Tibial nerve (tissue), 4 donors: Measurements from ENCODE around the gene CAVIN1. TPM values are rescaled to one million over a fixed set of nuclear protein-coding genes. Genes with fewer than 3 reads are reported as not detected.
"Not testable (repeated sequence)": the region's sequence is repeated elsewhere in the genome, so short reads cannot be mapped to it uniquely, and the experiment has no call there.

Experiments used
- DNase-seq, 2 donors: peaks; one replicate each; pipeline ENCODE4 v3.0.0-alpha.2; 2019; ENCODE audit warnings: low spot score in 2 of 2
- H3K27ac ChIP-seq, 4 donors: fragments of 200-600 bp; sonication (generic) in 3 of 4; one replicate each; pipeline ENCODE4 v1.5.1; 2017 to 2019; ENCODE audit warnings: mild to moderate bottlenecking in 1 of 4
- H3K27me3 ChIP-seq, 2 donors: fragments of 200-600 bp; sonication (generic) in 1 of 2; one replicate each; pipeline versions ENCODE4 v1.5.1 to v1.6.0; 2017 to 2019
- H3K36me3 ChIP-seq, 3 donors: fragments of 200-600 bp; sonication (generic); one replicate each; pipeline ENCODE4 v1.5.1; 2018 to 2019
- H3K4me1 ChIP-seq, 4 donors: fragments of 200-600 bp; sonication (generic) in 3 of 4; one replicate each; pipeline ENCODE4 v1.5.1; 2017 to 2019
- H3K4me3 ChIP-seq, 4 donors: fragments of 200-600 bp; sonication (generic) in 3 of 4; one replicate each; pipeline ENCODE4 v1.5.1; 2017 to 2019; ENCODE audit warnings: mild to moderate bottlenecking in 1 of 4, moderate library complexity in 1 of 4
- H3K9me3 ChIP-seq, 4 donors: fragments of 200-600 bp; sonication (generic) in 3 of 4; one replicate each; pipeline ENCODE4 v1.5.1; 2017 to 2019
- EP300 ChIP-seq, 2 donors: sonication (generic); formaldehyde crosslinking; IDR thresholded peaks; one replicate each; pipeline ENCODE4 v1.6.1; 2017; ENCODE audit warnings: antibody characterized with exemption in 2 of 2, mild to moderate bottlenecking in 1 of 2
- POLR2A ChIP-seq, 2 donors: fragments of 450-650 bp; IDR thresholded peaks; one replicate each; pipeline ENCODE4 v1.6.1; 2017; ENCODE audit warnings: antibody characterized with exemption in 2 of 2, mild to moderate bottlenecking in 2 of 2, moderate library complexity in 2 of 2
- WGBS, 2 donors: methylation state at CpG; one replicate each; pipeline ENCODE4 v1.1.5; 2018; 5-methylcytosine and 5-hydroxymethylcytosine counted together
- total RNA-seq, 4 donors: library from RNA; depleted of rRNA; stranded (reverse); fragments of >200 nt; gene quantifications; one replicate each; pipeline ENCODE4 v1.1.0, GENCODE V29; 2016
- TF ChIP-seq, protein P1 (sequence below), 5 experiments: fragments of 200-600 bp in 3 of 5; fragments of 450-650 bp in 2 of 5; sonication (generic) in 3 of 5; IDR thresholded peaks; one replicate each; pipeline ENCODE4 v1.5.1; 2016 to 2019; ENCODE audit warnings: antibody characterized with exemption in 5 of 5, mild to moderate bottlenecking in 3 of 5, moderate library complexity in 2 of 5

Gene CAVIN1
- total RNA-seq, 4 donors from 2014 or later, result 441 to 784 (median 706) TPM

DNA sequence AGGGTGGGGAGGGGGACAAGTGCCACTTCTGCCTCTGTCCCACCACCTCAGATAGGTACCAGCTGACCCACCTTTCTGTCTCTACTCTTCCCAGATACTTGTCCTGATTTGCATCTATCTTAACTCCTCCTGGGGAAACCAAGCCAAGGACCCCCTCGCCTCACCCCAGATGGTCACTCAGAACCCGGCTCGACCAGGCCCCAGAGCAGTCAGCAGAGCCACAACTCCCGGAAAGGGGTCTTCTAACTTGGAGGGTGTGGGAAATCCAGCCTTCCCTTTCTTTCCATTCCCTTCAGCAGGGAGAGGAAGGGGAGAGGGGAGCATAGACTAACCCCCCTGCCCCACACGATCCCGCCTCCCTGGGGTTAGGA, 1.9 kb downstream of the CAVIN1 start:
- Histone ChIP-seq H3K9me3 (no peaks in the 10 kb centered on the region), H3K27me3 (no peaks in the 10 kb centered on the region), H3K27ac (peak overlapping the region; percentile 85 to 99 (median 92)), H3K4me3 (peak overlapping the region; percentile 60 to 98 (median 84)), H3K4me1 (peaks cover 0 to 75% (median 28%) of the 10 kb centered on the region in 4 donors), H3K36me3 (no peaks in the 10 kb centered on the region)
- TF ChIP-seq EP300 (IDR thresholded peaks at IDR 0.05), result no peak
- no peak for TF ChIP-seq POLR2A (IDR thresholded peaks at IDR 0.05)
- TF ChIP-seq, protein P1, sequence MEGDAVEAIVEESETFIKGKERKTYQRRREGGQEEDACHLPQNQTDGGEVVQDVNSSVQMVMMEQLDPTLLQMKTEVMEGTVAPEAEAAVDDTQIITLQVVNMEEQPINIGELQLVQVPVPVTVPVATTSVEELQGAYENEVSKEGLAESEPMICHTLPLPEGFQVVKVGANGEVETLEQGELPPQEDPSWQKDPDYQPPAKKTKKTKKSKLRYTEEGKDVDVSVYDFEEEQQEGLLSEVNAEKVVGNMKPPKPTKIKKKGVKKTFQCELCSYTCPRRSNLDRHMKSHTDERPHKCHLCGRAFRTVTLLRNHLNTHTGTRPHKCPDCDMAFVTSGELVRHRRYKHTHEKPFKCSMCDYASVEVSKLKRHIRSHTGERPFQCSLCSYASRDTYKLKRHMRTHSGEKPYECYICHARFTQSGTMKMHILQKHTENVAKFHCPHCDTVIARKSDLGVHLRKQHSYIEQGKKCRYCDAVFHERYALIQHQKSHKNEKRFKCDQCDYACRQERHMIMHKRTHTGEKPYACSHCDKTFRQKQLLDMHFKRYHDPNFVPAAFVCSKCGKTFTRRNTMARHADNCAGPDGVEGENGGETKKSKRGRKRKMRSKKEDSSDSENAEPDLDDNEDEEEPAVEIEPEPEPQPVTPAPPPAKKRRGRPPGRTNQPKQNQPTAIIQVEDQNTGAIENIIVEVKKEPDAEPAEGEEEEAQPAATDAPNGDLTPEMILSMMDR (IDR thresholded peaks at IDR 0.05), result no peak
- 10% methylated on average over 5 to 6 of the region's 6 CpGs for WGBS, 2 donors
- no peak for DNase-seq

DNA sequence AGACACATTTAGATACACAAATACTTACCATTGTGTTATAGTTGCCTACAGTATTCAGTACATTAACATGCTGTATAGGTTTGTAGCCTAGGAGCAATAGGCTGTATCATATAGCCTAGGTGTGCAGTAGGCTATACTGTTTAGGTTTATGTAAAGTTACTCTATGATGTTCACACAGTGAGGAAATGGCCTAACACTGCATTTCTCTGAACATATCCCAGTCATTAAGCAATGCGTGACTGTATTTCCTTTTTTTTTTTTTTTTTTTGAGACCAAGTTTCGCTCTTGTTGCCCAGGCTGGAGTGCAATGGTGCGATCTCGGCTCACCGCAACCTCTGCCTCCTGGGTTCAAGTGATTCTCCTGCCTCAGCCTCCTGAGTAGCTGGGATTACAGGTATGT, 5.1 kb downstream of the CAVIN1 start:
- Histone ChIP-seq H3K4me1 (peaks cover 0 to 84% (median 42%) of the 10 kb centered on the region in 4 donors), H3K27ac (peak overlapping the region in 2 of 4 donors; percentile 59 to 98)
- H3K9me3 ChIP-seq, DNase-seq, H3K27me3 ChIP-seq, H3K4me3 ChIP-seq, H3K36me3 ChIP-seq: not testable (repeated sequence)
- WGBS, 2 donors, result 67 to 68% methylated on average over 5 of the region's 5 CpGs

DNA sequence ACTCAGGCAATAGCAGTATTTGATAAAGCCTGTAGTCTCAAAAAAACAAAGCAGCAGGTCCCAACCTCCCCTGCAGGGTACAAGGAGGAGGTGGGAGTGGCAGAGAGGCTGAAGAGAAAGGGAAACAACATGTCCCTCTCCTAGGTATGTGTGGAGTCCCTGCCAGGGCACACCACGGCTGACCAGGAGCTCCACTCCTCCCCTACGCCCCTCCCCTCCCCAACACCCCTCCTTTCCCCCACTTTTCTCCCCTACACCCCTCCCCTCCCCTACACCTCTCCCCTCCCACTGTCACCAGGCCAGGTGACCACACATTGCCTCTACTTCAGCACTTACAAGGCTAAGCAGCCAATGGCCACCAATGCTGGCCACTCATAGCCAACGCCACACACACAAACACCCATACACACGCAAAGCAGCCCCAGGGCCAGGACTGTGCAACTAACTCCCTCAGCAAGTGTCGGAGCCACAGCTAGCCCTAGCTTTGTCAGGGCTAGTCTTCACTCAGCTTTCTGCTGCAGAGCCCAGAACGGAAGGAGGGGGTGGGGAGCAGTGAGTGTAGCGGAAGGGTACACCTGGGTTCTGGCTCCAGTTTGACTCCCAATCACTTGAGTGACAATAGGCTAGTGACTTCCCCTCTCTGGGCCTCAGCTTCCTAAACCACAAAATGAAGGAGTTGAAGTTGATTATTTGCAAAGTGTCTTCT, 8.2 kb downstream of the CAVIN1 start:
- 59 to 70% methylated on average over 7 of the region's 7 CpGs for WGBS, 2 donors
- Histone ChIP-seq H3K27me3 (no peaks in the 10 kb centered on the region), H3K36me3 (no peaks in the 10 kb centered on the region), H3K9me3 (no peaks in the 10 kb centered on the region), H3K4me1 (peaks cover 0 to 100% (median 58%) of the 10 kb centered on the region in 4 donors), H3K4me3 (no peak overlapping the region), H3K27ac (peak overlapping the region; percentile 19 to 98 (median 76))
- TF ChIP-seq EP300 (IDR thresholded peaks at IDR 0.05) (no peak), POLR2A (IDR thresholded peaks at IDR 0.05) (no peak)
- TF ChIP-seq, protein P1 (IDR thresholded peaks at IDR 0.05), result no peak
- DNase-seq, result no peak

DNA sequence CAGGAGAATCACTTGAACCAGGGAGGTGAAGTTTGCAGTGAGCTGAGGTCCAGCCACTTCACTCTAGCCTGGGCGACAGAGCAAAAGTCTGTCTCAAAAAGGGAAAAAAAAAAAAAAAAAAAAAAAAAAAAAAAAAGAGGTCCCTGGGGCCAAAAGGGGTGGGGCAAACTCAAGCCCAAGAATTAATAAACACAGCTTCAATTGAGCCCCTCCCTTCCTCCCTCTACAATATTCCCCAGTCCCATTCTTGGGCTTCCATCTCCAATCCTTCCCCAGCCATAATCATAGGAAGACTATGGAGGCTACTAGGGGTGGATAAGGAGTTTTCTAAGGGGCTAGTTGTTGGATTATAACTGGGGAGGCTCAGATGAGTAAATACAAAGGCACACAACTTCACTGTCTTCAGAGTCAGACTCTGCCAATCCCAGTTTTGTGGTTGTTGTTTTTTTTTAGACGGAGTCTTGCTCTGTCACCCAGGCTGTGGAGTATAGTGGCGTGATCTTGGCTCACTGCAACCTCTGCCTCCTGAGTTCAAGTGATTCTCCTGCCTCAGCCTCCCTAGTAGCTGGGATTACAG, 9.5 kb downstream of the CAVIN1 start:
- peak overlapping the region; percentile 22 to 98 (median 83) for H3K27ac ChIP-seq
- DNase-seq, result no peak
- 47 to 53% methylated on average over 3 of the region's 3 CpGs for WGBS, 2 donors

DNA sequence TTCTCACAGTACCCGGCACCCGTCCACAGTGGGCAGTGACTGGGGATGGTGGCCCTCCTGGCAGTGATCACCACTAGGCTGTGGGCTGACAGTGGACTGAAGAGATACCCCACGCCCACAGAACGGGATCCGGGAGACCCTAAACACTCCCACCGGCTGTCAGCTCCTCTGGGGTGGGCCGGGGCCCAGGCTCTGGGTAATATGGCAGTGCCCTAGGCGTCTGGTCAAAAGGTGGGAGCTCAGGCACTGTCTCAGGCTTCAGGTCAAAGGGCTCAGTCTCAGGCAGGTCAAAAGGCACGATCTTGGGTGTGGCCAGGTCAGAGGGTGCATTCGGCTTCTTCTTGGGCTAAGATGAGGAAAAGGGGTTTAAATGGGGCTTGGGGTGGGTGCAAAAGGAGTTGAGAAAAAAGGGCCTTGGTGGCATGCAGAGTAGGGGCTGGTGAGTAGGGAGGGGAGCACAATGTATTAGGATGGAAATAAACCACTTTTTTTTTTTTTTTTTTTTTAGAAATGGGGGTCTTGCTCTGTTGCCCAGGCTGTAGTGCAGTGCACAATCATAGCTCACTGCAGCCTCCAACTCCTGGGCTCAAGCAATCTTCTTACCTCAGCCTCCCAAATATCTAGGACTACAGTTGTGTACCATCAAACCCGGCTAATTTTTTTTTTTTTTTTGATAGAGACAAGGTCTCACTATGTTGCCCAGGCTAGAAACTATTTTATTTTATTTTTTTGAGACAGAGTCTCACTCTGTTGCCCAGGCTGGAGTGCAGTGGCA, 11.0 kb downstream of the CAVIN1 start:
- no peaks in the 10 kb centered on the region for H3K9me3 ChIP-seq
- DNase-seq, result no peak
- peak overlapping the region in 2 of 4 donors; percentile 3 to 24 for H3K4me3 ChIP-seq
- peak overlapping the region; percentile 74 to 98 (median 88) for H3K27ac ChIP-seq
- H3K27me3 ChIP-seq, result no peaks in the 10 kb centered on the region
- TF ChIP-seq, protein P1 (IDR thresholded peaks at IDR 0.05), result no peak
- no peak for TF ChIP-seq POLR2A (IDR thresholded peaks at IDR 0.05)
- TF ChIP-seq EP300 (IDR thresholded peaks at IDR 0.05), result no peak
- no peaks in the 10 kb centered on the region for H3K36me3 ChIP-seq
- peaks cover 0 to 100% (median 68%) of the 10 kb centered on the region in 4 donors for H3K4me1 ChIP-seq
- 35 to 37% methylated on average over 11 of the region's 11 CpGs for WGBS, 2 donors

More for the DNA sequence above, 9.5 kb downstream of the CAVIN1 start:
- TF ChIP-seq, protein P1 (IDR thresholded peaks at IDR 0.05), result no peak
- TF ChIP-seq EP300 (IDR thresholded peaks at IDR 0.05), result no peak
- TF ChIP-seq POLR2A (IDR thresholded peaks at IDR 0.05), result no peak
- no peaks in the 10 kb centered on the region for H3K36me3 ChIP-seq
- no peak overlapping the region for H3K4me3 ChIP-seq
- H3K4me1 ChIP-seq, result peaks cover 0 to 100% (median 62%) of the 10 kb centered on the region in 4 donors
- no peaks in the 10 kb centered on the region for H3K27me3 ChIP-seq
- no peaks in the 10 kb centered on the region for H3K9me3 ChIP-seq
